Upper lobe of left lung (tissue), 6 donors: ENCODE results near the gene IRAK1BP1. TPM values are rescaled to one million over a fixed set of nuclear protein-coding genes. Genes with fewer than 3 reads are reported as not detected.
"Not testable (repeated sequence)": the region's sequence is repeated elsewhere in the genome, so short reads cannot be mapped to it uniquely, and the experiment has no call there.

ENCODE experiments used
- ATAC-seq, 2 donors: fragments of 200-7000 bp; cut with Tn5 transposase; one replicate each; pipeline ENCODE4 v1.9.1; 2022; ENCODE audit warnings: mild to moderate bottlenecking in 2 of 2, moderate library complexity in 2 of 2; ENCODE audit not compliant: low FRiP score in 2 of 2
- DNase-seq, 2 donors: peaks; one replicate each; pipeline ENCODE4 v3.0.0-alpha.2; 2019 to 2020
- H3K27ac ChIP-seq, 4 donors: fragments of 200-600 bp; sonication (generic); one replicate each; pipeline ENCODE4 v1.5.1; 2016 to 2019
- H3K27me3 ChIP-seq, 4 donors: fragments of 200-600 bp; sonication (generic); one replicate each; pipeline ENCODE4 v1.5.1; 2017 to 2019
- H3K36me3 ChIP-seq, 4 donors: fragments of 200-600 bp; sonication (generic); one replicate each; pipeline ENCODE4 v1.5.1; 2016 to 2019
- H3K4me1 ChIP-seq, 4 donors: fragments of 200-600 bp; sonication (generic); one replicate each; pipeline ENCODE4 v1.5.1; 2018 to 2019
- H3K4me3 ChIP-seq, 4 donors: fragments of 200-600 bp; sonication (generic); one replicate each; pipeline ENCODE4 v1.5.1; 2017 to 2019; ENCODE audit warnings: mild to moderate bottlenecking in 2 of 4, moderate library complexity in 1 of 4
- H3K9me3 ChIP-seq, 4 donors: fragments of 200-600 bp; sonication (generic); one replicate each; pipeline ENCODE4 v1.5.1; 2018 to 2019
- CTCF ChIP-seq, 6 experiments: fragments of 450-650 bp in 4 of 6; fragments of 200-600 bp in 2 of 6; sonication (generic) in 2 of 6; IDR thresholded peaks; one replicate each; pipeline ENCODE4 v1.5.1; 2016 to 2019; ENCODE audit warnings: antibody characterized with exemption in 6 of 6
- EP300 ChIP-seq, 4 donors: sonication (generic); formaldehyde crosslinking; IDR thresholded peaks; one replicate each; pipeline ENCODE4 v1.5.1; 2017; ENCODE audit warnings: antibody characterized with exemption in 4 of 4, control low read depth in 2 of 4
- POLR2A ChIP-seq, 4 donors: fragments of 450-650 bp; IDR thresholded peaks; one replicate each; pipeline ENCODE4 v1.5.1; 2016 to 2017; ENCODE audit warnings: antibody characterized with exemption in 4 of 4, mild to moderate bottlenecking in 2 of 4
- POLR2AphosphoS5 ChIP-seq, 2 donors: sonication (generic); formaldehyde crosslinking; IDR thresholded peaks; one replicate each; pipeline ENCODE4 v1.5.1; 2017; ENCODE audit warnings: antibody characterized with exemption in 2 of 2
- WGBS, 2 donors: methylation state at CpG; one replicate each; pipeline ENCODE4 v1.1.5; 2017 to 2018; 5-methylcytosine and 5-hydroxymethylcytosine counted together
- total RNA-seq, 6 donors: library from RNA; depleted of rRNA in 4 of 6; stranded (reverse); fragments of >200 nt in 4 of 6; gene quantifications; one replicate each; pipeline versions ENCODE4 v1.1.0 to v1.2.1, GENCODE V29; 2016 to 2021
- donor health status: DM: no; HTN: no; CAD: no; lungs with moderate emphysema.
- donor health status: DM: no; HTN: yes; CAD: no; lungs with severe emphysema.

IRAK1BP1 gene
- total RNA-seq, 6 donors from 2014 or later: 2.2 to 9.6 (median 5.2) TPM

- WGBS, 2 donors: 76% methylated on average over 2 of the region's 2 CpGs
These were observed 22.5 kb upstream of the IRAK1BP1 start for GRCh38 chr6:78844899-78845298.

GRCh38 chr6:78845567-78845966 lies 21.8 kb upstream of the IRAK1BP1 start:
- 73 to 77% methylated on average over 1 of the region's 1 CpG for WGBS, 2 donors
- ATAC-seq: no peak

More at GRCh38 chr6:78844899-78845298, 22.5 kb upstream of the IRAK1BP1 start:
- Histone ChIP-seq H3K27me3 (no peaks in the 10 kb centered on the region), H3K4me1 (no peaks in the 10 kb centered on the region), H3K9me3 (no peaks in the 10 kb centered on the region), H3K27ac (no peak overlapping the region), H3K4me3 (no peak overlapping the region), H3K36me3 (no peaks in the 10 kb centered on the region)
- ATAC-seq: no peak
- no peak for DNase-seq
- TF ChIP-seq CTCF (IDR thresholded peaks at IDR 0.05): no peak
- no peak for TF ChIP-seq POLR2AphosphoS5 (IDR thresholded peaks at IDR 0.05)
- TF ChIP-seq POLR2A (IDR thresholded peaks at IDR 0.05): no peak
- TF ChIP-seq EP300 (IDR thresholded peaks at IDR 0.05): no peak

GRCh38 chr6:78850621-78851020 lies 16.7 kb upstream of the IRAK1BP1 start:
- H3K27ac ChIP-seq: no peak overlapping the region
- DNase-seq (no peak), ATAC-seq (no peak)
- H3K4me3 ChIP-seq: no peak overlapping the region
- H3K4me1 ChIP-seq: no peaks in the 10 kb centered on the region
- H3K36me3 ChIP-seq: no peaks in the 10 kb centered on the region
- no peaks in the 10 kb centered on the region for H3K27me3 ChIP-seq
- TF ChIP-seq CTCF (IDR thresholded peaks at IDR 0.05) (no peak), POLR2AphosphoS5 (IDR thresholded peaks at IDR 0.05) (no peak), POLR2A (IDR thresholded peaks at IDR 0.05) (no peak)
- H3K9me3 ChIP-seq: no peaks in the 10 kb centered on the region

More at GRCh38 chr6:78845567-78845966, 21.8 kb upstream of the IRAK1BP1 start:
- H3K27ac ChIP-seq: no peak overlapping the region
- H3K4me1 ChIP-seq: no peaks in the 10 kb centered on the region
- H3K27me3 ChIP-seq: no peaks in the 10 kb centered on the region
- TF ChIP-seq POLR2A (IDR thresholded peaks at IDR 0.05) (no peak), CTCF (IDR thresholded peaks at IDR 0.05) (no peak), EP300 (IDR thresholded peaks at IDR 0.05) (no peak)
- DNase-seq: no peak
- no peaks in the 10 kb centered on the region for H3K36me3 ChIP-seq
- H3K4me3 ChIP-seq: no peak overlapping the region
- no peaks in the 10 kb centered on the region for H3K9me3 ChIP-seq

- Histone ChIP-seq H3K9me3 (no peaks in the 10 kb centered on the region), H3K4me3 (no peak overlapping the region), H3K4me1 (no peaks in the 10 kb centered on the region), H3K27me3 (no peaks in the 10 kb centered on the region), H3K27ac (no peak overlapping the region), H3K36me3 (no peaks in the 10 kb centered on the region)
- DNase-seq: no peak
- TF ChIP-seq CTCF (IDR thresholded peaks at IDR 0.05) (no peak), POLR2AphosphoS5 (IDR thresholded peaks at IDR 0.05) (no peak), POLR2A (IDR thresholded peaks at IDR 0.05) (no peak)
- ATAC-seq: no peak
These were observed 16.2 kb upstream of the IRAK1BP1 start for GRCh38 chr6:78851156-78851555.

- no peak overlapping the region for H3K27ac ChIP-seq
- ATAC-seq (no peak), DNase-seq (no peak)
- WGBS, 2 donors: 89 to 94% methylated on average over 9 of the region's 9 CpGs
- no peaks in the 10 kb centered on the region for H3K4me1 ChIP-seq
- no peak overlapping the region for H3K4me3 ChIP-seq
- no peaks in the 10 kb centered on the region for H3K9me3 ChIP-seq
- H3K36me3 ChIP-seq: no peaks in the 10 kb centered on the region
- H3K27me3 ChIP-seq: no peaks in the 10 kb centered on the region
- TF ChIP-seq CTCF (IDR thresholded peaks at IDR 0.05) (no peak), POLR2A (IDR thresholded peaks at IDR 0.05) (no peak), EP300 (IDR thresholded peaks at IDR 0.05) (no peak), POLR2AphosphoS5 (IDR thresholded peaks at IDR 0.05) (no peak)
These were observed 12.8 kb upstream of the IRAK1BP1 start for GRCh38 chr6:78854546-78854945.

GRCh38 chr6:78858339-78858938 lies 8.9 kb upstream of the IRAK1BP1 start:
- DNase-seq, H3K4me3 ChIP-seq, H3K9me3 ChIP-seq, H3K27ac ChIP-seq, H3K4me1 ChIP-seq, H3K36me3 ChIP-seq, H3K27me3 ChIP-seq, ATAC-seq: not testable (repeated sequence)
- WGBS, 2 donors: 81 to 93% methylated on average over 7 to 8 of the region's 8 CpGs
